ENCODE measurements around the gene CDH12.

The CDH12 gene

GRCh38 chr5:21844960-21845359 is 1008.2 kb downstream of the CDH12 start:
- H3K27me3 ChIP-seq (ENCODE audit: insufficient read depth, low read depth, severe bottlenecking) = no peaks in the 10 kb centered on the region
- TF ChIP-seq CTCF (IDR thresholded peaks at IDR 0.05; ENCODE audit: low read depth, low read length) = no peak
- H3K9me3 ChIP-seq (ENCODE audit: severe bottlenecking) = no peaks in the 10 kb centered on the region

GRCh38 chr5:21834863-21835262 is 1018.3 kb downstream of the CDH12 start:
- no peaks in the 10 kb centered on the region for H3K27me3 ChIP-seq (ENCODE audit: insufficient read depth, low read depth, severe bottlenecking)
- H3K27ac ChIP-seq = no peak overlapping the region
- no peaks in the 10 kb centered on the region for H3K36me3 ChIP-seq
- no peak for DNase-seq
- no peak overlapping the region for H3K4me3 ChIP-seq (ENCODE audit: low read depth, low read length)
- H3K9me3 ChIP-seq (ENCODE audit: severe bottlenecking) = no peaks in the 10 kb centered on the region
- TF ChIP-seq CTCF (IDR thresholded peaks at IDR 0.05; ENCODE audit: low read depth, low read length) = no peak

More at GRCh38 chr5:21844960-21845359, 1008.2 kb downstream of the CDH12 start:
- Histone ChIP-seq H3K36me3 (no peaks in the 10 kb centered on the region), H3K4me3 (ENCODE audit: low read depth, low read length) (no peak overlapping the region), H3K27ac (no peak overlapping the region)
- DNase-seq = no peak

- Histone ChIP-seq H3K27ac (no peak overlapping the region), H3K9me3 (ENCODE audit: severe bottlenecking) (no peaks in the 10 kb centered on the region), H3K36me3 (no peaks in the 10 kb centered on the region), H3K27me3 (ENCODE audit: insufficient read depth, low read depth, severe bottlenecking) (no peaks in the 10 kb centered on the region), H3K4me3 (ENCODE audit: low read depth, low read length) (no peak overlapping the region)
- DNase-seq = no peak
- no peak for TF ChIP-seq CTCF (IDR thresholded peaks at IDR 0.05; ENCODE audit: low read depth, low read length)
These were observed 1021.9 kb downstream of the CDH12 start for GRCh38 chr5:21831145-21831787.

- no peak for TF ChIP-seq CTCF (IDR thresholded peaks at IDR 0.05; ENCODE audit: low read depth, low read length)
- no peak for DNase-seq
These were observed 1026.3 kb downstream of the CDH12 start for GRCh38 chr5:21826884-21827283.

GRCh38 chr5:21823588-21823987 is 1029.6 kb downstream of the CDH12 start:
- H3K36me3 ChIP-seq = no peaks in the 10 kb centered on the region
- H3K27me3 ChIP-seq (ENCODE audit: insufficient read depth, low read depth, severe bottlenecking) = no peaks in the 10 kb centered on the region
- H3K4me3 ChIP-seq (ENCODE audit: low read depth, low read length) = no peak overlapping the region
- DNase-seq = no peak
- H3K27ac ChIP-seq = no peak overlapping the region
- no peak for TF ChIP-seq CTCF (IDR thresholded peaks at IDR 0.05; ENCODE audit: low read depth, low read length)
- no peaks in the 10 kb centered on the region for H3K9me3 ChIP-seq (ENCODE audit: severe bottlenecking)

More at GRCh38 chr5:21826884-21827283, 1026.3 kb downstream of the CDH12 start:
- no peak overlapping the region for H3K4me3 ChIP-seq (ENCODE audit: low read depth, low read length)
- H3K36me3 ChIP-seq = no peaks in the 10 kb centered on the region
- no peak overlapping the region for H3K27ac ChIP-seq
- no peaks in the 10 kb centered on the region for H3K27me3 ChIP-seq (ENCODE audit: insufficient read depth, low read depth, severe bottlenecking)
- H3K9me3 ChIP-seq (ENCODE audit: severe bottlenecking) = no peaks in the 10 kb centered on the region

- Histone ChIP-seq H3K27ac (no peak overlapping the region), H3K4me3 (ENCODE audit: low read depth, low read length) (no peak overlapping the region), H3K9me3 (ENCODE audit: severe bottlenecking) (no peaks in the 10 kb centered on the region), H3K36me3 (no peaks in the 10 kb centered on the region), H3K27me3 (ENCODE audit: insufficient read depth, low read depth, severe bottlenecking) (no peaks in the 10 kb centered on the region)
- no peak for DNase-seq
- TF ChIP-seq CTCF (IDR thresholded peaks at IDR 0.05; ENCODE audit: low read depth, low read length) = no peak
These were observed 1030.0 kb downstream of the CDH12 start for GRCh38 chr5:21823076-21823574.
